Spleen (tissue), 11 donors: ENCODE measurements around the gene IFIT2. TPM values are rescaled to one million over a fixed set of nuclear protein-coding genes. Genes with fewer than 3 reads are reported as not detected.
A peak's percentile ranks its signal among the peaks of the same experiment; 100 is the strongest.

ENCODE experiments used
- DNase-seq: peaks from one replicate; pipeline ENCODE4 v3.0.0-alpha.2; 2020
- H3K27ac ChIP-seq, 8 donors: fragments of 200-600 bp; sonication (generic) in 7 of 8; 1 replicate in 4 of 8; 2 replicates in 4 of 8; pipeline versions ENCODE4 v1.5.0 to v1.8.0; 2016 to 2021; ENCODE audit warnings: inconsistent platforms in 4 of 8, mild to moderate bottlenecking in 4 of 8, moderate library complexity in 1 of 8
- H3K27me3 ChIP-seq, 7 donors: fragments of 200-600 bp; sonication (generic) in 6 of 7; replicated peaks in 1 of 7; 1 replicate in 4 of 7; 2 replicates in 3 of 7; pipeline versions ENCODE4 v1.5.0 to v1.8.0; 2016 to 2021; ENCODE audit warnings: inconsistent platforms in 3 of 7, mild to moderate bottlenecking in 1 of 7
- H3K36me3 ChIP-seq, 6 donors: fragments of 200-600 bp; sonication (generic) in 5 of 6; 1 replicate in 4 of 6; 2 replicates in 2 of 6; pipeline versions ENCODE4 v1.5.0 to v1.8.0; 2016 to 2021; ENCODE audit warnings: inconsistent platforms in 2 of 6
- H3K4me1 ChIP-seq, 6 donors: fragments of 200-600 bp; sonication (generic) in 5 of 6; 1 replicate in 3 of 6; 2 replicates in 3 of 6; pipeline versions ENCODE4 v1.5.0 to v1.8.0; 2016 to 2021; ENCODE audit warnings: inconsistent platforms in 3 of 6
- H3K4me3 ChIP-seq, 8 donors: fragments of 200-600 bp; sonication (generic) in 7 of 8; 1 replicate in 4 of 8; 2 replicates in 4 of 8; pipeline versions ENCODE4 v1.5.0 to v1.8.0; 2016 to 2021; ENCODE audit warnings: inconsistent platforms in 4 of 8, mild to moderate bottlenecking in 4 of 8, moderate library complexity in 2 of 8
- H3K9me3 ChIP-seq, 8 donors: fragments of 200-600 bp; sonication (generic) in 7 of 8; 1 replicate in 4 of 8; 2 replicates in 4 of 8; pipeline versions ENCODE4 v1.5.0 to v1.8.0; 2016 to 2021; ENCODE audit warnings: inconsistent platforms in 4 of 8
- POLR2A ChIP-seq, 3 donors: fragments of 450-650 bp; IDR thresholded peaks; one replicate each; pipeline ENCODE4 v1.5.1; 2017; ENCODE audit warnings: antibody characterized with exemption in 3 of 3, mild to moderate bottlenecking in 1 of 3
- POLR2AphosphoS5 ChIP-seq, 3 donors: sonication (generic); formaldehyde crosslinking; IDR thresholded peaks; one replicate each; pipeline ENCODE4 v1.5.1; 2017; ENCODE audit warnings: antibody characterized with exemption in 3 of 3
- WGBS, 5 donors: extraction: QIAGEN DNeasy Blood & Tissue Kit in 3 of 5; methylation state at CpG; one replicate each; pipeline versions ENCODE4 v1.1.5 to v1.1.7; 2013 to 2018; 5-methylcytosine and 5-hydroxymethylcytosine counted together
- intact Hi-C: fragments of 100-400 bp; cut with DNase I; formaldehyde crosslinking; loops from one replicate; pipeline ENCODE4 v1.15.0; 2023; ENCODE audit warnings: low total_unique reads
- polyA plus RNA-seq, 3 donors: library from polyadenylated mRNA; stranded (reverse); fragments of 200-250 nt; gene quantifications; one replicate each; pipeline ENCODE4 v1.2.1, GENCODE V29; 2013
- total RNA-seq, 7 donors: library from RNA; depleted of rRNA in 3 of 7; stranded (reverse); fragments of >200 nt in 3 of 7; fragmentation: NEBNext Ultra II Directional in 4 of 7; extraction: Animal tissue kit (Norgen Biotek cat#: 25700) in 4 of 7; gene quantifications; one replicate each; pipeline versions ENCODE4 v1.1.0 to v1.2.1, GENCODE V29; 2016 to 2021
- TF ChIP-seq, protein P1 (sequence below), 11 experiments: fragments of 200-600 bp in 7 of 11; fragments of 450-650 bp in 4 of 11; sonication (generic) in 4 of 11; IDR thresholded peaks in 8 of 11; conservative IDR thresholded peaks in 3 of 11; 1 replicate in 7 of 11; 2 replicates in 4 of 11; pipeline versions ENCODE4 v1.4.0 to v1.8.0; 2016 to 2021; ENCODE audit warnings: antibody characterized with exemption in 11 of 11, inconsistent platforms in 4 of 11, mild to moderate bottlenecking in 1 of 11
- donor health status: healthy with polysubstance abuse.
- donor health status: DM: no; HTN: no; CAD: no; lungs with moderate emphysema.
- donor health status: DM: no; HTN: no; CAD: no.
- donor health status: Bipolar disorder and iron deficiency.
- donor health status: healthy.
- donor health status: DM: no; HTN: no; CAD: no.
- donor health status: DM: yes; HTN: yes; CAD: no.

Gene IFIT2
- total and polyA plus RNA-seq, 10 donors, result 6.1 to 22.2 (median 15.9) TPM

- Histone ChIP-seq H3K4me3 (peak overlapping the region in 3 of 8 donors; percentile 47 to 83 (median 50)), H3K36me3 (peaks cover 0 to 37% (median 23%) of the 10 kb centered on the region in 6 donors)
Observed at GRCh38 chr10:89304026-89304425, 2.2 kb downstream of the IFIT2 start.

GRCh38 chr10:89304446-89304845, 2.6 kb downstream of the IFIT2 start:
- WGBS, 5 donors, result 93 to 98% (median 94%) methylated on average over 2 of the region's 2 CpGs
- Histone ChIP-seq H3K4me3 (peak overlapping the region in 1 of 8 donors; percentile 83), H3K4me1 (peaks cover 10 to 50% (median 32%) of the 10 kb centered on the region in 6 donors), H3K9me3 (peaks cover 0 to 4% (median under 1%) of the 10 kb centered on the region in 8 donors), H3K27ac (no peak overlapping the region), H3K27me3 (no peaks in the 10 kb centered on the region), H3K36me3 (peaks cover 0 to 41% (median 25%) of the 10 kb centered on the region in 6 donors)
- TF ChIP-seq POLR2AphosphoS5 (IDR thresholded peaks at IDR 0.05) (no peak), POLR2A (IDR thresholded peaks at IDR 0.05) (no peak)
- TF ChIP-seq, protein P1, sequence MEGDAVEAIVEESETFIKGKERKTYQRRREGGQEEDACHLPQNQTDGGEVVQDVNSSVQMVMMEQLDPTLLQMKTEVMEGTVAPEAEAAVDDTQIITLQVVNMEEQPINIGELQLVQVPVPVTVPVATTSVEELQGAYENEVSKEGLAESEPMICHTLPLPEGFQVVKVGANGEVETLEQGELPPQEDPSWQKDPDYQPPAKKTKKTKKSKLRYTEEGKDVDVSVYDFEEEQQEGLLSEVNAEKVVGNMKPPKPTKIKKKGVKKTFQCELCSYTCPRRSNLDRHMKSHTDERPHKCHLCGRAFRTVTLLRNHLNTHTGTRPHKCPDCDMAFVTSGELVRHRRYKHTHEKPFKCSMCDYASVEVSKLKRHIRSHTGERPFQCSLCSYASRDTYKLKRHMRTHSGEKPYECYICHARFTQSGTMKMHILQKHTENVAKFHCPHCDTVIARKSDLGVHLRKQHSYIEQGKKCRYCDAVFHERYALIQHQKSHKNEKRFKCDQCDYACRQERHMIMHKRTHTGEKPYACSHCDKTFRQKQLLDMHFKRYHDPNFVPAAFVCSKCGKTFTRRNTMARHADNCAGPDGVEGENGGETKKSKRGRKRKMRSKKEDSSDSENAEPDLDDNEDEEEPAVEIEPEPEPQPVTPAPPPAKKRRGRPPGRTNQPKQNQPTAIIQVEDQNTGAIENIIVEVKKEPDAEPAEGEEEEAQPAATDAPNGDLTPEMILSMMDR (IDR thresholded peaks at IDR 0.05 in 8 of 11, conservative IDR thresholded peaks at IDR 0.05 in 3 of 11), result no peak
- intact Hi-C loops, result no loop called here
- no peak for DNase-seq

More at GRCh38 chr10:89304026-89304425, 2.2 kb downstream of the IFIT2 start:
- WGBS, 5 donors, result 91 to 96% (median 93%) methylated on average over 4 of the region's 4 CpGs
- peaks cover 10 to 50% (median 32%) of the 10 kb centered on the region in 6 donors for H3K4me1 ChIP-seq
- intact Hi-C loops, result no loop called here
- no peaks in the 10 kb centered on the region for H3K27me3 ChIP-seq
- TF ChIP-seq POLR2AphosphoS5 (IDR thresholded peaks at IDR 0.05), result no peak
- TF ChIP-seq, protein P1 (IDR thresholded peaks at IDR 0.05 in 8 of 11, conservative IDR thresholded peaks at IDR 0.05 in 3 of 11), result no peak
- TF ChIP-seq POLR2A (IDR thresholded peaks at IDR 0.05), result no peak
- H3K9me3 ChIP-seq, result peaks cover 0 to 9% (median 4%) of the 10 kb centered on the region in 8 donors
- DNase-seq, result no peak
- H3K27ac ChIP-seq, result no peak overlapping the region

DNA sequence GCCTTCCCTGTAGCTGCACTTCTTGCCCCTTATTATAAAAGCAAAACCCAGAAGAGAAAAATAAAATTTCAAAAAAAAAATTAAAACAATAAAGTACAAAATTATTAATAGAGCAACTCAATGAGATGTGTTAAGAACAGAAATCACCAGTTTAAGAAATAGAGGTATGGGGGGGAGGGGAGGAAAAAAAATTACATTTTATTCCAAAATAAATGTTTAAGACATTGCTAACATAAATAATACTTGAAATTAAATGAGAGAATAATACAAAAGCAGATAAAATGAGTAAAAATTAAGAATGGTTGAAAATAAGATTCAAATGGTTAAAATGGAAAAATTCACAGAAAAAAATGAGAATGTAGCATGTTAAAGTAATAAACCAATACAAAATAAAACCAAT, 3.1 kb downstream of the IFIT2 start:
- intact Hi-C loops, result no loop called here
- DNase-seq, result no peak
- Histone ChIP-seq H3K4me3 (no peak overlapping the region), H3K27me3 (no peaks in the 10 kb centered on the region), H3K36me3 (peaks cover 0 to 44% (median 25%) of the 10 kb centered on the region in 6 donors), H3K4me1 (peaks cover 10 to 50% (median 32%) of the 10 kb centered on the region in 6 donors), H3K27ac (no peak overlapping the region), H3K9me3 (no peaks in the 10 kb centered on the region)
- TF ChIP-seq POLR2AphosphoS5 (IDR thresholded peaks at IDR 0.05) (no peak), POLR2A (IDR thresholded peaks at IDR 0.05) (no peak)
- TF ChIP-seq, protein P1 (IDR thresholded peaks at IDR 0.05 in 8 of 11, conservative IDR thresholded peaks at IDR 0.05 in 3 of 11), result no peak

GRCh38 chr10:89305766-89306433, 4.1 kb downstream of the IFIT2 start:
- no peak for DNase-seq
- intact Hi-C loops, result no loop called here
- WGBS, 5 donors, result 94 to 98% (median 97%) methylated on average over 9 of the region's 9 CpGs

More at GRCh38 chr10:89305766-89306433, 4.1 kb downstream of the IFIT2 start:
- TF ChIP-seq POLR2A (IDR thresholded peaks at IDR 0.05), result no peak
- no peak overlapping the region for H3K4me3 ChIP-seq
- H3K4me1 ChIP-seq, result peaks cover 10 to 45% (median 28%) of the 10 kb centered on the region in 6 donors
- no peak overlapping the region for H3K27ac ChIP-seq
- H3K9me3 ChIP-seq, result no peaks in the 10 kb centered on the region
- no peaks in the 10 kb centered on the region for H3K27me3 ChIP-seq
- peaks cover 0 to 44% (median 25%) of the 10 kb centered on the region in 6 donors for H3K36me3 ChIP-seq
